HepG2 (cell line): ENCODE results near the gene IRF2BPL. TPM values are rescaled to one million over a fixed set of nuclear protein-coding genes. Genes with fewer than 3 reads are reported as not detected.

Experiments used
- BRD4 ChIP-seq: sonication (generic); formaldehyde crosslinking; IDR thresholded peaks from 2 replicates; pipeline ENCODE4 v1.4.0; 2020; ENCODE audit warnings: missing genetic modification reagents
- CBX2 ChIP-seq, 2 experiments: fragments of 200-600 bp in 1 of 2; sonication (generic); formaldehyde crosslinking in 1 of 2; IDR thresholded peaks; 2 replicates each; pipeline versions ENCODE4 v1.7.0 to v1.8.1; 2018 to 2022; ENCODE audit warnings: low read depth in 2 of 2, low read length in 1 of 2, mild to moderate bottlenecking in 1 of 2, missing genetic modification reagents in 1 of 2
- CHD4 ChIP-seq: fragments of 200-600 bp; sonication (generic); IDR thresholded peaks from 2 replicates; pipeline ENCODE4 v1.7.0; 2017; ENCODE audit warnings: mild to moderate bottlenecking, low read length, borderline replicate concordance
- EZH2 ChIP-seq: conservative IDR thresholded peaks from 2 replicates; pipeline ENCODE4 v1.6.1; 2012; ENCODE audit warnings: mild to moderate bottlenecking, low read depth, low read length, moderate library complexity
- FOXO1 ChIP-seq: sonication (generic); formaldehyde crosslinking; IDR thresholded peaks from 2 replicates; pipeline ENCODE4 v1.4.0; 2020; ENCODE audit warnings: missing genetic modification reagents
- KAT7 ChIP-seq: IDR thresholded peaks from 2 replicates; pipeline ENCODE4 v1.6.1; 2018; ENCODE audit warnings: borderline replicate concordance, missing compliant biosample characterization
- KLF11 ChIP-seq: IDR thresholded peaks from 2 replicates; pipeline ENCODE4 v1.6.1; 2016; ENCODE audit warnings: missing compliant biosample characterization
- MBD4 ChIP-seq: IDR thresholded peaks from 2 replicates; pipeline ENCODE4 v1.6.1; 2012; ENCODE audit warnings: low read length, inconsistent platforms, borderline replicate concordance
- MXI1 ChIP-seq: IDR thresholded peaks from 3 replicates; pipeline ENCODE4 v1.6.1; 2012; ENCODE audit warnings: low read depth, low read length, inconsistent platforms, borderline replicate concordance
- TCF7 ChIP-seq: sonication (generic); IDR thresholded peaks from 2 replicates; pipeline ENCODE4 v1.6.1; 2016; ENCODE audit warnings: antibody characterized with exemption, low read depth
- TEAD3 ChIP-seq: optimal IDR thresholded peaks from 2 replicates; pipeline ENCODE3; 2016; ENCODE audit warnings: borderline replicate concordance
- ZC3H13 ChIP-seq: sonication (generic); formaldehyde crosslinking; IDR thresholded peaks from 2 replicates; pipeline ENCODE4 v1.8.1; 2023; ENCODE audit warnings: mild to moderate bottlenecking, missing genetic modification reagents, moderate library complexity
- ZFX ChIP-seq: sonication (generic); formaldehyde crosslinking; IDR thresholded peaks from 2 replicates; pipeline ENCODE4 v1.4.0; 2020; ENCODE audit warnings: mild to moderate bottlenecking, low read depth, missing genetic modification reagents, moderate library complexity
- ZNF367 ChIP-seq: sonication (generic); formaldehyde crosslinking; IDR thresholded peaks from 2 replicates; pipeline ENCODE4 v1.4.0; 2020; ENCODE audit warnings: missing genetic modification reagents, borderline replicate concordance
- polyA plus RNA-seq, 8 experiments: library from polyadenylated mRNA; depleted of rRNA in 3 of 8; stranded (reverse) in 7 of 8; unstranded in 1 of 8; fragments of >200 nt; fragmentation: Illumina TruSeq in 4 of 8; extraction: Trizol in 4 of 8; gene quantifications; 2 replicates each; pipeline versions ENCODE4 v1.2.1 to v1.2.3, GENCODE V29; 2011 to 2016; ENCODE audit warnings: low read depth in 4 of 8, missing spikeins in 1 of 8, mixed read lengths in 1 of 8; ENCODE audit not compliant: insufficient read depth in 1 of 8
- total RNA-seq, 5 experiments: library from RNA; depleted of rRNA; stranded (reverse); fragments of >200 nt; fragmentation: Illumina TruSeq; extraction: Trizol; gene quantifications; 2 replicates each; pipeline ENCODE4 v1.2.3, GENCODE V29; 2016; ENCODE audit warnings: low read depth in 1 of 5
- TF ChIP-seq, protein P1 (sequence below): sonication (generic); formaldehyde crosslinking; IDR thresholded peaks from 2 replicates; pipeline ENCODE4 v1.5.1; 2020; ENCODE audit warnings: mild to moderate bottlenecking, missing genetic modification reagents, moderate library complexity
- TF ChIP-seq, protein P2 (sequence below): sonication (generic); formaldehyde crosslinking; IDR thresholded peaks from 2 replicates; pipeline ENCODE4 v1.5.0; 2020; ENCODE audit warnings: missing genetic modification reagents, mild to moderate bottlenecking, borderline replicate concordance
- TF ChIP-seq, protein P3 (sequence below): conservative IDR thresholded peaks from 2 replicates; pipeline ENCODE4 v1.6.1; 2018; ENCODE audit warnings: missing genetic modification reagents
- TF ChIP-seq, protein P4 (sequence below): sonication (generic); formaldehyde crosslinking; IDR thresholded peaks from 2 replicates; pipeline ENCODE4 v1.8.1; 2023; ENCODE audit warnings: missing genetic modification reagents, mild to moderate bottlenecking, borderline replicate concordance
- TF ChIP-seq, protein P5 (sequence below): sonication (generic); formaldehyde crosslinking; conservative IDR thresholded peaks from 2 replicates; pipeline ENCODE4 v1.8.0; 2022; ENCODE audit warnings: mild to moderate bottlenecking, moderate library complexity, missing genetic modification reagents

IRF2BPL gene
- total and polyA plus RNA-seq, 2 of the 13 experiments (the other 11 are each of a cell fraction or from before 2014, with no cell fraction given): 6.6 to 8.4 TPM

DNA sequence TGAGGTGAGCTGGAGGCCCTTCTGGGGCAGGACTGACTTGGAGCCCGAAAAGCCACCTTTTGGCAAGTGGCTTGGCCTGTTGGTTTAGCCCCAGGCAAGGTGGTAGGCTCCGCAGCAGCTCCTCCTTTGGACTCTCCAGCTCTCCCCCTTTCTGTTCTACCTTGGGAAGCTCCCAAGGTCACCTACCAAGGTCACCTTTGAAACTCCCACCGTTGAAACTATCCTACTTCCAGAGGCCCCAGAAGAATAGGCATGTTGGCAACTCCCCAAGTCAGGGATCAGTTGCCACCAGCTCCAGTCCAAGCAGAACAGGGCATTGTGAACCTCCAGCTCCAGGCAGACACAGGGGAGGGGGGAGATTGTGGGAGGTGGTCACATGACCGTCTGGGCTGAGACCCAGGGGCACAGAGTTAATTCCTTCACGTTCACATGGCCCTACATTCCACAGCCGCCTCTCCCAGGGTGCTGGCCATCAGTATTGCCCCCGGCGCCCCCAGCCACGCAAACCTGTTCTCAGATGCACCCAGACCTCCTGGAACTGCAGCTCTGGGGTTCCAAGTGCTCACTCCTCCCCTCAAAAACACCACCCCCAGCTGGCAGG is 14.4 kb downstream of the IRF2BPL start (continued):
- TF ChIP-seq MXI1: no peak
- 0 out of 2 replicates have a peak, but pooled peaks have one; percentile 15 for TF ChIP-seq ZFX
- TF ChIP-seq, protein P1, sequence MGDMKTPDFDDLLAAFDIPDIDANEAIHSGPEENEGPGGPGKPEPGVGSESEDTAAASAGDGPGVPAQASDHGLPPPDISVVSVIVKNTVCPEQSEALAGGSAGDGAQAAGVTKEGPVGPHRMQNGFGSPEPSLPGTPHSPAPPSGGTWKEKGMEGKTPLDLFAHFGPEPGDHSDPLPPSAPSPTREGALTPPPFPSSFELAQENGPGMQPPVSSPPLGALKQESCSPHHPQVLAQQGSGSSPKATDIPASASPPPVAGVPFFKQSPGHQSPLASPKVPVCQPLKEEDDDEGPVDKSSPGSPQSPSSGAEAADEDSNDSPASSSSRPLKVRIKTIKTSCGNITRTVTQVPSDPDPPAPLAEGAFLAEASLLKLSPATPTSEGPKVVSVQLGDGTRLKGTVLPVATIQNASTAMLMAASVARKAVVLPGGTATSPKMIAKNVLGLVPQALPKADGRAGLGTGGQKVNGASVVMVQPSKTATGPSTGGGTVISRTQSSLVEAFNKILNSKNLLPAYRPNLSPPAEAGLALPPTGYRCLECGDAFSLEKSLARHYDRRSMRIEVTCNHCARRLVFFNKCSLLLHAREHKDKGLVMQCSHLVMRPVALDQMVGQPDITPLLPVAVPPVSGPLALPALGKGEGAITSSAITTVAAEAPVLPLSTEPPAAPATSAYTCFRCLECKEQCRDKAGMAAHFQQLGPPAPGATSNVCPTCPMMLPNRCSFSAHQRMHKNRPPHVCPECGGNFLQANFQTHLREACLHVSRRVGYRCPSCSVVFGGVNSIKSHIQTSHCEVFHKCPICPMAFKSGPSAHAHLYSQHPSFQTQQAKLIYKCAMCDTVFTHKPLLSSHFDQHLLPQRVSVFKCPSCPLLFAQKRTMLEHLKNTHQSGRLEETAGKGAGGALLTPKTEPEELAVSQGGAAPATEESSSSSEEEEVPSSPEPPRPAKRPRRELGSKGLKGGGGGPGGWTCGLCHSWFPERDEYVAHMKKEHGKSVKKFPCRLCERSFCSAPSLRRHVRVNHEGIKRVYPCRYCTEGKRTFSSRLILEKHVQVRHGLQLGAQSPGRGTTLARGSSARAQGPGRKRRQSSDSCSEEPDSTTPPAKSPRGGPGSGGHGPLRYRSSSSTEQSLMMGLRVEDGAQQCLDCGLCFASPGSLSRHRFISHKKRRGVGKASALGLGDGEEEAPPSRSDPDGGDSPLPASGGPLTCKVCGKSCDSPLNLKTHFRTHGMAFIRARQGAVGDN (CRISPR knock-in tag): peak; percentile 60
- no peak for TF ChIP-seq FOXO1 (CRISPR knock-in tag)
- no peak for TF ChIP-seq MBD4
- TF ChIP-seq CHD4: no peak
- no peak for TF ChIP-seq ZNF367
- TF ChIP-seq KAT7 (CRISPR knock-in tag): no peak
- TF ChIP-seq BRD4 (CRISPR knock-in tag): no peak
- TF ChIP-seq, protein P2, sequence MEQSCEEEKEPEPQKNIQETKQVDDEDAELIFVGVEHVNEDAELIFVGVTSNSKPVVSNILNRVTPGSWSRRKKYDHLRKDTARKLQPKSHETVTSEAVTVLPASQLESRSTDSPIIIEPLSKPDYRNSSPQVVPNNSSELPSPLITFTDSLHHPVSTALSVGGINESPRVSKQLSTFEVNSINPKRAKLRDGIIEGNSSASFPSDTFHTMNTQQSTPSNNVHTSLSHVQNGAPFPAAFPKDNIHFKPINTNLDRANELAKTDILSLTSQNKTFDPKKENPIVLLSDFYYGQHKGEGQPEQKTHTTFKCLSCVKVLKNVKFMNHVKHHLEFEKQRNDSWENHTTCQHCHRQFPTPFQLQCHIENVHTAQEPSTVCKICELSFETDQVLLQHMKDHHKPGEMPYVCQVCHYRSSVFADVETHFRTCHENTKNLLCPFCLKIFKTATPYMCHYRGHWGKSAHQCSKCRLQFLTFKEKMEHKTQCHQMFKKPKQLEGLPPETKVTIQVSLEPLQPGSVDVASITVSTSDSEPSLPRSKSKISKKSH: no peak
- TF ChIP-seq, protein P3, sequence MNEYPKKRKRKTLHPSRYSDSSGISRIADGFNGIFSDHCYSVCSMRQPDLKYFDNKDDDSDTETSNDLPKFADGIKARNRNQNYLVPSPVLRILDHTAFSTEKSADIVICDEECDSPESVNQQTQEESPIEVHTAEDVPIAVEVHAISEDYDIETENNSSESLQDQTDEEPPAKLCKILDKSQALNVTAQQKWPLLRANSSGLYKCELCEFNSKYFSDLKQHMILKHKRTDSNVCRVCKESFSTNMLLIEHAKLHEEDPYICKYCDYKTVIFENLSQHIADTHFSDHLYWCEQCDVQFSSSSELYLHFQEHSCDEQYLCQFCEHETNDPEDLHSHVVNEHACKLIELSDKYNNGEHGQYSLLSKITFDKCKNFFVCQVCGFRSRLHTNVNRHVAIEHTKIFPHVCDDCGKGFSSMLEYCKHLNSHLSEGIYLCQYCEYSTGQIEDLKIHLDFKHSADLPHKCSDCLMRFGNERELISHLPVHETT: no peak
- no peak for TF ChIP-seq CBX2 (IDR thresholded peaks at IDR 0.05; ENCODE audit: low read depth, low read length)
- TF ChIP-seq CBX2 (CRISPR knock-in tag; IDR thresholded peaks at IDR 0.05; ENCODE audit: low read depth): no peak
- no peak for TF ChIP-seq EZH2
- TF ChIP-seq KLF11: peak; percentile 29; the same call in 1 of the 2 replicates
- TF ChIP-seq, protein P4, sequence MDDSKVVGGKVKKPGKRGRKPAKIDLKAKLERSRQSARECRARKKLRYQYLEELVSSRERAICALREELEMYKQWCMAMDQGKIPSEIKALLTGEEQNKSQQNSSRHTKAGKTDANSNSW (CRISPR knock-in tag): no peak
- TF ChIP-seq, protein P5, sequence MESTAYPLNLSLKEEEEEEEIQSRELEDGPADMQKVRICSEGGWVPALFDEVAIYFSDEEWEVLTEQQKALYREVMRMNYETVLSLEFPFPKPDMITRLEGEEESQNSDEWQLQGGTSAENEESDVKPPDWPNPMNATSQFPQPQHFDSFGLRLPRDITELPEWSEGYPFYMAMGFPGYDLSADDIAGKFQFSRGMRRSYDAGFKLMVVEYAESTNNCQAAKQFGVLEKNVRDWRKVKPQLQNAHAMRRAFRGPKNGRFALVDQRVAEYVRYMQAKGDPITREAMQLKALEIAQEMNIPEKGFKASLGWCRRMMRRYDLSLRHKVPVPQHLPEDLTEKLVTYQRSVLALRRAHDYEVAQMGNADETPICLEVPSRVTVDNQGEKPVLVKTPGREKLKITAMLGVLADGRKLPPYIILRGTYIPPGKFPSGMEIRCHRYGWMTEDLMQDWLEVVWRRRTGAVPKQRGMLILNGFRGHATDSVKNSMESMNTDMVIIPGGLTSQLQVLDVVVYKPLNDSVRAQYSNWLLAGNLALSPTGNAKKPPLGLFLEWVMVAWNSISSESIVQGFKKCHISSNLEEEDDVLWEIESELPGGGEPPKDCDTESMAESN (CRISPR knock-in tag): no peak
- no peak for TF ChIP-seq TCF7
- TF ChIP-seq ZC3H13 (CRISPR knock-in tag): no peak
- TF ChIP-seq TEAD3 (CRISPR knock-in tag): peak; percentile 59
